Left lobe of liver (tissue), 2 donors: ENCODE data around the gene IGF2. TPM values are rescaled to one million over a fixed set of nuclear protein-coding genes. Genes with fewer than 3 reads are reported as not detected.

ENCODE experiments used
- ATAC-seq: fragments of 200-7000 bp; cut with Tn5 transposase; one replicate; pipeline ENCODE4 v1.9.1; 2020; ENCODE audit warnings: mild to moderate bottlenecking, moderate library complexity
- DNase-seq: peaks from one replicate; pipeline ENCODE4 v3.0.0-alpha.2; 2020; ENCODE audit warnings: low spot score
- total RNA-seq: library from RNA; stranded (reverse); gene quantifications from one replicate; pipeline ENCODE4 v1.2.1, GENCODE V29; 2021
- donor health status: DM: no; HTN: no; CAD: no; lungs with moderate emphysema.
- donor health status: DM: no; HTN: yes; CAD: no.

The IGF2 gene
- total RNA-seq, 1 donor from 2014 or later = 254 TPM

DNA sequence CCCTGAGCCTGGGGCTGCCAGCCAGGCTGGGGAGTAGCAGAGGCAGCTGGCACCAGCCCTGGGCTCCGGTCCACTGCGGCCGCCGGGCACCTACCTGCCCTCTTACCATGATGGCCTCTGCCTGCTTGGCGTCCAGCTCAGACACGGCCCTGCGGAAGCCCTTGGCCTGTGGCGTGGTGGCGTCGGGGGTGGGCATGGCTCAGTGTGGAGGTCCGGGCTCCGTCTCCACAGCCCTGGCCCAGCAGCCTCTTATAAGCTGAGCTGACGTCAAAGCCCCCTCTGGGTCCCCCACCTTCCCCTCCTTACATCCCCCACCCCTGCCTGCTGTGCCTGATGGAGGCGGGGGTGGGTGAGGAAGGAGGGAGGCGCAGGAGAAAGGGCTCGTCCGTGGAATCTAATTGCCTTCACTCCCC, 32.4 kb upstream of the IGF2 start, which contains the start of gene TH:
Gene TH (minus strand): TSS at position 225 of the 413 bp plus-strand sequence. CDS start 29 bp downstream, at position 196.
- no peak for DNase-seq
- peak; percentile 57 for ATAC-seq

DNA sequence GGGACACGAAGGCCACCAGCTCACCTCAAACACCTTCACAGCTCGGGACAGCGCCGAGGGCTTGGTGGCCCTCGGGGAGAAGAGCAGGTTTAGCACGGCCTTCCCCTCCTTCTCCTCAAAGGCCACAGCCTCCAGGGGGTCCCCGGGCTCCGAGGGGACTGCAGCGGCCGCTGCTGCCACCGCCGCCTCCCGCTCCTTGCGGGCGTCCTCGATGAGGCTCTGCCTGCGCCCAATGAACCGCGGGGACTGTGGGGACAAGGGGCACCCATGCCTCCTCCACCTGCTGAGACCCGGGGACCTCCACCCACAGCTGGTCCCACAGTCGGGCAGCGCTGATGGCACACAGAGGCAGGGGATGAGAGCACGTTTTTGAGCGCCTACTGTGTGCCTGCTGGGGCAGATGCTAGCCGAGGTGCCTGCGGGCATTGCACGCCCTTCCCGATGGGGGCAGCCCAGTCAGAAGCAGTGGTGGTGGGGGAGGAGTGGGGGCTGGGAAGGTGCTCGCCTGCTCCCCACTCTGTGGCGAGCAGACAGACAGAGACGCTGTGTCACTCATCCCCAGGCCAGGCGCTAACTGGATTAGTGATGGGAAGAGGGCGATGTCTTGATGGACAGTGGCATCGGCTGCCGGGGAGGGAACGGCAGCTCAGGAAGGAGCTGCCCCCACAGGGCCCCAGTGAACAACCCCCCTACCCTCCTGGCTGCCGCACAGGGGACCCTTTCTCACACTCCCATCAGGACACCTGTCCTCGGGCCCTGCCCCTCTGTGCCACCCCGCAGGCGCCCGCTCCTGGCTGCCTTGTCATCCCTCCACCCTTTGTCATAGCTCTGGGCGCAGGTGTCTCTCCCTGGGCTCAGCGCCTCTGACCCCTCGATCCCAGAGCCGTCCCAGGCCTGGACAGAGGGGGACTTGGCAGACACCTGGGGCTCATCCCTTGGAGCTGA, 30.7 kb upstream of the IGF2 start:
- ATAC-seq (no peak), DNase-seq (no peak)

DNA sequence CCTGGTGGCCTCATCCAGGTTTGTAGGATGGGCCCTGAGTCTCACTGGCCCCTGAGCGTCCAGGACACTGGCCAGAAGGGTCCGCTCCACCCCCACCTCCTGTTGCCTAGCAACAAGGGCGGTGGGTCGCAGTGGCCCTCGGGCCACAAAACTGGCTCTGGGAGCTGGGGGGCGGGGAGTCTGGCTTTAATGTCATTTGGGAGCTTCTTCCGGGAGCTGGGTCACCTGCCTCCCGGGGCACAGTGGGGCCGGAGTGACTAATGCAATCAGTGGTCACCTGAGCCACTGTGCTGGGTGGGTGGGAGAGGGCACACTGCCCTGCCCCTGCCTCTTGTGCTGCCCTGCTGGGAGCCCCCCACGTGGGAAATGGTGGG, 29.8 kb upstream of the IGF2 start:
- ATAC-seq = no peak

DNA sequence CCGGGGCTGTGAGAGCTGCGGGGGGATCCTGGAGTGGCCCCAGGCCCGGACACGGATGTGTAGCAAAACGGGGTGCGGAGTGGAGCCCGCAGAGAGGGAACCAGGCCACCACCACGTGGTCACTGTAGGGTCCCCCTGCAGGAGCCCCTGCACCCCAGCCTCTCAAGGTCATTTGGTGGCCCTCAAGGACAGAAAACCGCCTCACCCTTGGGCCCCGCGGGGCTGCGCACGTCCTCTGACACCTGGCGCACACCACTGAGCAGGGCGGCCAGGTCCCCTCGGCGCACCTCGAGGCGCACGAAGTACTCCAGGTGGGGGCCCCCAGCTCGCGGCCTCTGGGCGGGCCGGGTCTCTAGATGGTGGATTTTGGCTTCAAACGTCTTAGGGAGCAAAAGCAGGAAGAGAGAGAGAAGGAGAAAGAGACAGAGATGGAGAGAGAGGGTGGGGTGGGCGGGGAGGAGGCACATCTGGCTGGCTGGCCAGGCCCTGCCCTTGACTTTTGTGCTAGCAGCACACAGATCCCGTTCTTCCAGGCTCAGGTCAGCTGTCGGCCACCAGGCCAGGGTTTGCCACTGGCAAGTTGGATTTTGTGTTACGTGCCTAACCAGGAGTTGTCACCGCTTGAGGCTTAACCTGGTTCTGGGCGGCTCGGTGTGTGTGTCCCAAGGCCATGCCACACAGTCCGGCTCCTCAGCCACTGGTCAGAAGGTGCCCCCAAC, 29.3 kb upstream of the IGF2 start:
- DNase-seq (peak; percentile 61), ATAC-seq (peak; percentile 20)

More for the DNA sequence above, 29.8 kb upstream of the IGF2 start:
- no peak for DNase-seq

DNA sequence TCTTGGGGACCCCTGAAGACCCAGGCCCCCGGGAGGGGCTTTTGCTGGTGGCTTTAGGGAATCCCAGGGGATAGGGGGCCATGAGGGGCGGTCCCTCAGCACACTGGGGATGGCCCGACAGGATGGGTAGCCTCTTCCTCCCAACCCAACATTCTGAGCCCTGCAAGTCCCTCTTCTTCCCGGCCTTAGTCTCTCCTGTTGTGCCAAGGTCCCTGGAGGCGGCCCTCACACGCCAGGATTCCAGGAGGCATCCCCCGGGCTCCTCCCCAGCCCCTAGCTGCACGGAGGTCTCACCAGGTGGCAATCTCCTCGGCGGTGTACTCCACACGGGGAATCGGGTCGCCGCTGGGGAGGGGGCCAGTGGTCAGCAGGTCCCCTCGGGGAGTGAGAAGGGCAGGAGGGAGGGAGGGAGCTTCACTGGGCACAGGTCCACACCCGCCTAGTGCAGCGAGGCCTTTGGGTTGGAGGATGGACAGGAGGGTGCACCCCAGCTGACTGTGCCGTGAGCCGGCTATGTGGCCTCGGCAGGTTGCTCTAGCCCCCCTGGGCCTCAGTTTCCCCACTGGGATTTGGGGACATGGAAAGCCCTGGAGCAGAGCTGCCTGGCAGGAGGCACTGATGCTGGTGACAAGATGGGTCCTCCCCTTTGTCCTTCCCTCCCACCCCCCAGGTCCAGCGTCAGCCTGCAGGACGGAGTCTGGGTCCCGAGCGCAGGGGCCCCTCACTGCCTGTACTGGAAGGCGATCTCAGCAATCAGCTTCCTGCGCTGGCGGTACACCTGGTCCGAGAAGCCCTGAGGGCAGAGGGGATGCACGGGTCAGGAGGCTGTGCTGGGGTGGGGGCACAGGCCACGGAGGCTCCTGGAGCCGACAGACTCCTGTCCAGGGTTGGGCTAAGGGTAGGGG, 28.2 kb upstream of the IGF2 start:
- DNase-seq (no peak), ATAC-seq (no peak)

DNA sequence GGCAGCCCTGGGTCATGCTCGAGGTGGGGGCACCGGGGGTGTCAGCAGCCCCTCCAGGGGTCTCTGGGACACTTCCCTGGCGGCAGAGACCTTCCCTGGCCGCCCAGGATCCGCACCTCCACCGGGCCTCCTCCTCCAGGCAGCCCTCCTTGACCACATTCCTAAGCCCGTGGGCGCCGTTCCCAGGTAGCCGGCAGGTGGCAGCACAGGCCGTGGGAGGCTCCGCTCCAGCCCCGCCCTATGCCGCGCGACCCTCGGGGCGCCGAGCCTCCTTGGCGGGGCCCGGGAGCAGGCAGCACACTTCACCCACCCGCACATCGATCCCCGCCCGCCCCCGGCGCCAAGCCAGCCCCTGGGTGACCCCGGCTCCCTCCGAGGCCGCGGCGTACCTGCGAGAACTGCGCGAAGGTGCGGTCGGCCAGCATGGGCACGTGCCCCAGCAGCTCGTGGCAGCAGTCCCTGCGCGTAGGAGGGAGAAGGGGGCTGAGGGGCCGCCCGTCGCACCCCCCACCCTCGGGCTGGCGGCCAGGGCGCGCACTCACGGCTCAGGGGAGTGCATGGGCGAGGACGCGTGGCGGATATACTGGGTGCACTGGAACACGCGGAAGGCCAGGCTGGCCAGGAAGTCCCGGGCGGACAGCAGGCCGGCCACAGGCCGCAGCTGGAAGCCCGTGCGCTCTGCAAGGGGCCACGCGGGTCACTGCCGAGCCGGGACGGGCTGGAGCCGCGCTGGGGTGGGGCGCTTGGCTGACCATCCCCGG, 27.1 kb upstream of the IGF2 start:
- peak; percentile 69 for DNase-seq
- ATAC-seq = peak; percentile 67

DNA sequence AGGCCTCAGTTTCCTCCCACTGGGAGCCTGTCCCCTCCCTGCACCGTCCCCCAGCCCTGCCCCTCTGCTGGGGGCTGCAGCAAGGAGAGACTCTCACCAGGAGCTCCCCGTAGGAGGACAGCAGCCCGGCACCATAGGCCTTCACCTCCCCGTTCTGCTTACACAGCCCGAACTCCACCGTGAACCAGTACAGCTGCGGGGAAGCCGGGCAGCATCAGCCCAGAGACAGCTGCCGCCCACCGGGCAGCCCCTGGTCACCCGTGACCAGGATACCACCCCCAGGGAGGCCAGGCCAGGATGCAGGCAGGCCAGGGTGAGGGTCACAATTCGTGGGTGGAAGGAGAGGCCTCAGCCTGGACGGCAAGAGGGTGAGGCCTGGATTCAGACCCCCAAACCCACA, 26.4 kb upstream of the IGF2 start:
- no peak for DNase-seq
- ATAC-seq = peak; percentile 9

DNA sequence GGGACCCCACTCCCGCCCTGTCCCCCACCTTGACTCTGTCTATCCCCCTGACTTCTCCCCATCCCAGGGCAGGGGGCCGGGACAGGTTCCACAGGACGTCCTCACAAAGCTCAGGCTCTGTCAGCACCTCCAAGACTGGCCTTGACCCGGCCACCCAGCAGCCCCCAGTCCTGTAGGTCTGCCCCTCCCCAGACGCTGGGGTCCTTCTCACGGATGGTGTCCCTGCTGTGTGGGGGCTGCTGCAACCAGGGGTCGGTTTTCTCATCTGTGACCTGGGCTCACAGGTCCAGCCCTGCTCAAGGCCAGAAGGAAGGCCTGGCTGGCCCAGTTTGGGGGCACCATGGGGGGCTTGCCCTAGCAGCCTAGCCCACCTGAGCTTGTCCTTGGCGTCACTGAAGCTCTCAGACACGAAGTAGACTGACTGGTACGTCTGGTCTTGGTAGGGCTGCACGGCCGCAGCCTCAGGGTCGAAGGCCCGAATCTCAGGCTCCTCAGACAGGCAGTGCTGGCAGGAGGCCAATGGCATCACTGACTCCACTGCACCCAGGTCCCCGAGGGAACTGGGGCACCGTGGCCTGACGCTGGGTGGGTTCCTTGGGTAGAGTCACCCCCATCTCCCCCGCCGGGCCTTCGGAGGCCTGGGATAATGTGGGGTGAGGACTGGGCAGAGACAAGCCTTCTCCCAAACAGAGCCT, 25.8 kb upstream of the IGF2 start:
- ATAC-seq (no peak), DNase-seq (no peak)

DNA sequence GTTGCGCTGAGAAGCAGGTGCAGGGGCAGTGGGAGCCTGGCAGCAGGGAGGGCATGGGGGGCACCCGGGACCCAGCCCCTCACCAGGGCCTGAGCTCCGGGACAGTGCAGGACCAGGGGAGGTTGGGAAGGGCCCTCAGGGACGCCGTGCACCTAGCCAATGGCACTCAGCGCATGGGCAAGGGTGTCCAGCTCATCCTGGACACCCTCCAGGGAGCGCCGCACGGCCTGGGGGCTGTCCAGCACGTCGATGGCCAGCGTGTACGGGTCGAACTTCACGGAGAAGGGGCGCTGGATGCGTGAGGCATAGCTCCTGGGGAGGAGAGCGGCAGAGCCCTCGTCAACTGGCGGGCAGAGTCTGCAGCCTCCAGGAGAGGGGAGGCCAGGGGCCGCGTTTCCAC, 24.9 kb upstream of the IGF2 start:
- DNase-seq (no peak), ATAC-seq (no peak)

DNA sequence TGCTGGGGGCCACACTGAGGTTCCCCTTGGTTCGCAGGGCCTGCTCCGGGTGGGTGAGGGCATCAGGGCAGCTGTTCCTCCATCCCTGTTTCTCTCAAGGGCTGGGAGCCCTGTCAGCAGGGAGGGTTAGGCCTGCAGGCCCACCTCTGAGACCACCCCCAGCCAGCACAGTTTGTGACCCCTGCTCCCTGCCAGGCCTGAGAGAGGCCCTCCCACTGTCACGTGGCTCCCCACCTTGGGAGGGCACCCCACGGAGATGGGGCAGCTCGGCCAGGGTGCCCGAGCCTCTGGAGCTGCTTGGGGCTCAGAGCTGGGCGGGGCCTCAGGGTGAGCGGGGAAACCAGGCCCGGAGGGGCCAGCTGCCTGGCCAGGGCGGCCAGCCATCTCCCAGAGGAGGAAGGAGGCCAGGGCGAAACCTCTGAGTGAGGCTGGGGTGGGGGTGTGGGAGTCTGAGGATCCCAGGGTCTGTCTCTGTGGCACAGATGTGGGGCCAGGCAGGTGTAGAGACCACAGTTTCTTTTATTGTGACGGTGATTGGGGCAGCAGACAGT, 24.3 kb upstream of the IGF2 start:
- no peak for DNase-seq
- no peak for ATAC-seq

DNA sequence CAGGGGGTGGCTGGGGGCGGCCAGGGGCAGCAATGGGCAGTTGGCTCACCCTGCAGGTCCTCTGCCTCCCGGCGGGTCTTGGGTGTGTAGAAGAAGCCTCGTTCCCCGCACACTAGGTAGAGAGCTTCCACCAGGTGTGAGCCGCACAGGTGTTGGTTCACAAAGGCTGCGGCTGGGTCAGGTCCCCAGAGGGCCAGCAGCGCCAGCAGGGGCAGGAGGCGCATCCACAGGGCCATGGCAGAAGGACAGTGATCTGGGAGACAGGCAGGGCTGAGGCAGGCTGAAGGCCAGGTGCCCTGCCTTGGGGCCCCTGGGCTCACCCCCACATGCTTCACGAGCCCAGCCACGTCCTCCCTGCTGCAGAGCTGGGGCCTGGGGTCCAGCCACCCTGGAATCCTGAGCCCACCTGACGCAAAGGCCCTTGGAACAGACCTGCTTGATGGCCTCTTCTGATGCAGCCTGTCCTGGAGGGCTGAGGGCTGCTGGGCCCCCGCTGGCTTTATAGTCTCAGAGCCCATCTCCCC, 21.6 kb upstream of the IGF2 start, which contains the start of gene INS:
Gene INS (minus strand): TSS at position 474 of the 524 bp plus-strand sequence. CDS start 238 bp downstream, at position 236.
- DNase-seq (no peak), ATAC-seq (no peak)

DNA sequence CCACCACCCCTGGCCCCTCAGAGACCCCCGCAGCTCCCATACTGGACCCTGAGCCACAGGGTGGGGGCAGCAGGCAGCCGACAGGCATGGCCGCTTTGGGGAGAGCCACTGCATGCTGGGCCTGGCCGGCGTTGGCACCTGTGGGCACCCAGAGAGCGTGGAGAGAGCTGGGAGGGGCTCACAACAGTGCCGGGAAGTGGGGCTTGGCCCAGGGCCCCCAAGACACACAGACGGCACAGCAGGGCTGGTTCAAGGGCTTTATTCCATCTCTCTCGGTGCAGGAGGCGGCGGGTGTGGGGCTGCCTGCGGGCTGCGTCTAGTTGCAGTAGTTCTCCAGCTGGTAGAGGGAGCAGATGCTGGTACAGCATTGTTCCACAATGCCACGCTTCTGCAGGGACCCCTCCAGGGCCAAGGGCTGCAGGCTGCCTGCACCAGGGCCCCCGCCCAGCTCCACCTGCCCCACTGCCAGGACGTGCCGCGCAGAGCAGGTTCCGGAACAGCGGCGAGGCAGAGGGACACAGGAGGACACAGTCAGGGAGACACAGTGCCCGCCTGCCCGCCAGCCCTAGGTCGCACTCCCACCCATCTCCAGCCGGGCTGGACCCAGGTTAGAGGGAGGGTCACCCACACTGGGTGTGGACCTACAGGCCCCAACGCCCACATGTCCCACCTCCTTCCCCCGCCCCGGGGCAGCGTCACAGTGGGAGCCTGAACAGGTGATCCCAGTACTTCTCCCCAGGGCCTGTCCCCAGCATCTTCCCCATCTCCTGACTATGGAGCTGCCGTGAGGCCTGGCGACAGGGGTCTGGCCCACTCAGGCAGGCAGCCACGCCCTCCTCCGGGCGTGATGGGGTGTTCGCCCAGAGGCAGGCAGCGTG, 20.6 kb upstream of the IGF2 start:
- DNase-seq (no peak), ATAC-seq (no peak)

DNA sequence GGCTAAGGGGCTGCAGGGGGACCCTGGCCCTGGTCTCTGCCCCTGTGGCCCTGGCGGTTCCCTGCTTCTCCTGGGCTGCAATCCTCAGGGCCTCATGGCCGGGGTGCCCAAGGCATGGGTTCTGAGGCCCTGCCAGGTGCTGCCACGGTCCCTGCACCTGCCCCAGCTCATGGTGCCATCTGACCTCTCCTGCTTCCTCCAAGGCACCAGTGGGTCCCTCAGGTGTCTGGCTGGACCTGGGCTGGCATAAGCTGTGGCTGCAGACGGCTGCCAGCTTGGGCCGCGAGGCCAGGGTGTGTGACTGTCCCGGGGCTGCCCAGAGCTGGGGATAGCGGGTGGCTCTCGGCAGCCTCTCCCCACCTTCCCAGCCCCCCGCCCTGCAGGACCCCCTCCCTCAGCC, 19.8 kb upstream of the IGF2 start:
- DNase-seq = peak; percentile 68
- peak; percentile 5 for ATAC-seq

DNA sequence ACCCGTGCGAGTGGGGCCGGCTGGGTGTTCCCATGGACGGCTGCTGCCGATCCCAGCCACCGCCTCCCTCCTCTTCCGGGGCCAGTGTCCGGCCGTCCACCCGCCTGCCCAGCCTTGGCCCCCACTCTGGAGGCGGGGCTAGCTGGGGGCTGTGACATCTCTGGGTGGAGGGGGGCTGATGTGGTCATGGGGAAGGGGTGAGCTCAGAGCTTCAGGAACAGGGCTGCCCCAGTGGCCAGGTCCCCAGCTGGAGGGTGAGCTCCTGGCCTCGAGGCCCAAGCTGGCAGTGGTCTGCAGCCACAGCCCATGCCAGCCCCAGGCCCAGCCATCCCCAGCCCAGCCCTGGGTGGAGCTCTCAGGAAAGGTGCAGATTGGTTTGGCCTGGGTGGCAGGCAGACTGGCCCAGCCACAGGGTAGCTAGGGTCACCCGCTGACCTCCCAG, 19.1 kb upstream of the IGF2 start:
- DNase-seq (peak; percentile 91), ATAC-seq (peak; percentile 68)

DNA sequence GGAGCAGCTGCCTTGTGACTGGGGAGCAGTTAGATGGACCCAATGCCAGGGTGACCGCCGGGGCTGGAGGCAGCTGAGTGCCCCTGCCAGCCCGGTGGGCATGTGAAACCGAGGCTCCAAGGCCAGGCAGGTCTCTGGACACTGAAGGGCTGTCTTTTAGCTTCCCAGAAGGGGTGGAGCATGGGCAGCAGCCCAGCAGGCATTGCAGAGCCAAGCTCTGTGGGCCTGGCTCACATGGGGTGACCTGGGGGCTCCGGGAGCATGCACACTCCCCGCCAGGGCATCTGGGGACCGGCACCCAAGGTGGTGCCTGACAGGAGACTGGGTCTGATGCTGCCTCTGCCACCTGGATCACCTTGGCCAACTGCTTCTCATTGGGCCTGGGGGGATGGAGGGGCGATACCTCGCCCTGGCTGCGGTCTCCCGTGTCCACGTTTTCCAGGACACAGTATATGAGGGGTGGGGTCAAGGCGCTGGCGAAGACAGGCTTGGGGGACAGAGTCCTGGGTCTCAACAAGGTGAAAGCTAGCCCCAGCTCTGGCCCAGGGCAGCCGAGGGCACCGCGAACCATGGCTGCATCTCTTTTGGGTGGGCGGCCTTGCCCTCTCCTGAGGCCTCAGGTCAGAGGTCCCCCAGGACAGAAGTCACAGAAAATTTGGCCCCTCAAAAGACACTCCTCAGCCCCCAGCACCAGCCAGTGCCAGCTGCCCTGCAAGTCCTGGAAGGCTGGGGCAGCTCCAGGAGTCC, 18.3 kb upstream of the IGF2 start:
- ATAC-seq (peak; percentile 57), DNase-seq (peak; percentile 93)

DNA sequence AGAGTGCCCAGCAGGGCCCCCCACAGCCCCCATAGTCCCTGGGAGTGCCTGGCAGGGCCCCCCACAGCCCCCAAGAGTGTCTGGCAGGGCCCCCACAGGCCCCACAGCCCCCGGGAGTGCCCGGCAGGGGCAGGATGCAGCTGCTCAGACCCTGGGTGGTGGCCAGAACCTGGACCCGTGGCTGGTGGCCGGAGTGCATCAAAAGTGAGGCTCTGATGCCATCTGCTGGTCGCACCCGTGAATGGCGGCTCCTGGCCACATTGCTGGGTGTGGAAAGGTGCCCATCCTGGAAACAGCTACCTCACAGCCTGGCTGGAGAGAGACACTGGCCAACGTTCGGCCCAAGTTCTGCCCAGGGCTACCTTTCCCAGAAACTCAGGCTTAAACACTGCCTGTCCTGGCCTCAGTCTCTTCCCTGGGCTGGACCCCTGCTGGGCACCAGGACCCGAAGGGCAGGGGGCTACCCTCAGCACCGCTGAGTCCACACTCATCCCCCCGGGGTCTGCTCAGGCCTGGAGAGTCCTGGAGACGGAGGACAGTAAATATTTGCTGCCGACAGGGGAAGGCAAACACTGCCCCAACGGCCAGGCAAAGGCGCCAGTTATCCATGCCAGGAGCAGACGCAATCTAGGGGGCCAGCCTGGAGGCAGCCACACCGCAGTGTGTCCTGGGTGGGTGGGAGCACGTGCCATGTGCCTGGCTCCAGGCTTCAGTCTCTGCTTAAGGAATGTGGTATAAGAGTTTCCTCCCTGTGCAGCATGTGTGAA, 17.4 kb upstream of the IGF2 start:
- peak; percentile 93 for DNase-seq
- ATAC-seq = peak; percentile 59
